NOMO-1 treated with dmso at 0.1 percent for 144 hours (cell line): Measurements from ENCODE around the gene STARD9.
A peak's percentile ranks its signal among the peaks of the same experiment; 100 is the strongest.

ENCODE experiments used
- DNase-seq: peaks from one replicate; lab custom pipeline; 2025; ENCODE audit not compliant: unreplicated experiment; lab: John Stamatoyannopoulos, UW

Gene STARD9

GRCh38 chr15:42693496-42693895 lies 118.1 kb downstream of the STARD9 start:
- no peak for DNase-seq

- no peak for DNase-seq
Observed at GRCh38 chr15:42693942-42694341, 118.5 kb downstream of the STARD9 start.

GRCh38 chr15:42694398-42694797 lies 119.0 kb downstream of the STARD9 start:
- no peak for DNase-seq

- no peak for DNase-seq
Observed at GRCh38 chr15:42695527-42696071, 120.2 kb downstream of the STARD9 start.

GRCh38 chr15:42696626-42697025 lies 121.2 kb downstream of the STARD9 start:
- no peak for DNase-seq

GRCh38 chr15:42704492-42704926 lies 129.1 kb downstream of the STARD9 start:
- peak; percentile 21 for DNase-seq

- DNase-seq, result no peak
Observed at GRCh38 chr15:42705336-42705735, 129.9 kb downstream of the STARD9 start.

- DNase-seq, result no peak
Observed at GRCh38 chr15:42707068-42707467, 131.7 kb downstream of the STARD9 start.

GRCh38 chr15:42707873-42708544 lies 132.6 kb downstream of the STARD9 start:
- DNase-seq, result no peak

GRCh38 chr15:42710662-42711061 lies 135.3 kb downstream of the STARD9 start:
- no peak for DNase-seq

- DNase-seq, result no peak
Observed at GRCh38 chr15:42711746-42712145, 136.3 kb downstream of the STARD9 start.

GRCh38 chr15:42712584-42712983 lies 137.2 kb downstream of the STARD9 start:
- no peak for DNase-seq

- DNase-seq, result no peak
Observed at GRCh38 chr15:42716125-42716524, 140.7 kb downstream of the STARD9 start.

- DNase-seq, result no peak
Observed at GRCh38 chr15:42716626-42717025, 141.2 kb downstream of the STARD9 start.

GRCh38 chr15:42719043-42719442 lies 143.6 kb downstream of the STARD9 start:
- DNase-seq, result no peak

GRCh38 chr15:42720071-42720470 lies 144.7 kb downstream of the STARD9 start:
- no peak for DNase-seq

GRCh38 chr15:42721016-42721415 lies 145.6 kb downstream of the STARD9 start:
- DNase-seq, result no peak

GRCh38 chr15:42721916-42722315 lies 146.5 kb downstream of the STARD9 start:
- DNase-seq, result no peak

GRCh38 chr15:42723068-42723467 lies 147.7 kb downstream of the STARD9 start:
- DNase-seq, result no peak

GRCh38 chr15:42724276-42724675 lies 148.9 kb downstream of the STARD9 start:
- DNase-seq, result no peak

- DNase-seq, result no peak
Observed at GRCh38 chr15:42725331-42725903, 150.0 kb downstream of the STARD9 start.

- DNase-seq, result no peak
Observed at GRCh38 chr15:42726114-42726513, 150.7 kb downstream of the STARD9 start.
